Hepatocyte (in vitro differentiated cells): ENCODE results near the gene TTLL10. TPM values are rescaled to one million over a fixed set of nuclear protein-coding genes. Genes with fewer than 3 reads are reported as not detected.

Experiments
- DNase-seq: peaks from one replicate; pipeline ENCODE4 v3.0.0-alpha.2; 2016; ENCODE audit warnings: low spot score
- H2AFZ ChIP-seq: fragments of 200-600 bp; sonication (generic); 2 replicates; pipeline ENCODE4 v1.6.0; 2016; ENCODE audit warnings: antibody characterized with exemption, mild to moderate bottlenecking
- H3K27ac ChIP-seq: fragments of 200-600 bp; sonication (generic); 2 replicates; pipeline ENCODE4 v1.5.1; 2016; ENCODE audit warnings: mild to moderate bottlenecking
- H3K27me3 ChIP-seq: fragments of 200-600 bp; sonication (generic); 2 replicates; pipeline ENCODE4 v1.6.1; 2016
- H3K36me3 ChIP-seq: fragments of 200-600 bp; sonication (generic); replicated peaks from 2 replicates; pipeline ENCODE4 v1.5.1; 2016; ENCODE audit warnings: low read depth; ENCODE audit not compliant: insufficient read depth
- H3K4me1 ChIP-seq: fragments of 200-600 bp; sonication (generic); 2 replicates; pipeline ENCODE4 v1.5.1; 2016; ENCODE audit warnings: mild to moderate bottlenecking, moderate library complexity; ENCODE audit not compliant: insufficient read depth
- H3K4me2 ChIP-seq: fragments of 200-600 bp; sonication (generic); 2 replicates; pipeline ENCODE4 v1.6.0; 2016
- H3K4me3 ChIP-seq: fragments of 200-600 bp; sonication (generic); 2 replicates; pipeline ENCODE4 v1.5.1; 2016; ENCODE audit warnings: mild to moderate bottlenecking
- H3K79me2 ChIP-seq: fragments of 200-600 bp; sonication (generic); 2 replicates; pipeline ENCODE4 v1.6.0; 2017; ENCODE audit warnings: mild to moderate bottlenecking
- H3K9me2 ChIP-seq: fragments of 200-600 bp; sonication (generic); replicated peaks from 2 replicates; pipeline ENCODE4 v1.6.0; 2017; ENCODE audit warnings: mild to moderate bottlenecking; ENCODE audit not compliant: insufficient read depth
- H3K9me3 ChIP-seq: fragments of 200-600 bp; sonication (generic); 2 replicates; pipeline ENCODE4 v1.5.1; 2016; ENCODE audit warnings: low read depth, mild to moderate bottlenecking
- H4K20me1 ChIP-seq: fragments of 200-600 bp; sonication (generic); 2 replicates; pipeline ENCODE4 v1.6.0; 2016; ENCODE audit warnings: mild to moderate bottlenecking; ENCODE audit not compliant: insufficient read depth, poor library complexity, severe bottlenecking
- EZH2 ChIP-seq: fragments of 200-600 bp; sonication (generic); IDR thresholded peaks from 2 replicates; pipeline ENCODE4 v1.6.1; 2016; ENCODE audit warnings: antibody characterized with exemption, mild to moderate bottlenecking, borderline replicate concordance
- EZH2phosphoT487 ChIP-seq: fragments of 200-600 bp; sonication (generic); IDR thresholded peaks from one replicate; pipeline ENCODE4 v1.6.1; 2018; ENCODE audit warnings: antibody characterized with exemption, mild to moderate bottlenecking, low read depth, moderate library complexity; ENCODE audit not compliant: unreplicated experiment, severe bottlenecking
- WGBS: methylation state at CpG from one replicate; pipeline ENCODE4 v1.1.6; 2016; ENCODE audit warnings: low lambda C conversion rate; ENCODE audit errors: missing lambda C conversion rate; 5-methylcytosine and 5-hydroxymethylcytosine counted together
- polyA plus RNA-seq: library from polyadenylated mRNA; unstranded; fragments of >200 nt; fragmentation: Nextera tagmentation; extraction: Ambion mirVana; gene quantifications from 2 replicates; pipeline ENCODE4 v1.2.1, GENCODE V29; 2016
- total RNA-seq: library from RNA; depleted of rRNA; stranded (reverse); fragments of >200 nt; gene quantifications from 2 replicates; pipeline ENCODE4 v1.2.3, GENCODE V29; 2014
- TF ChIP-seq, protein P1 (sequence below): fragments of 200-600 bp; sonication (generic); IDR thresholded peaks from 2 replicates; pipeline ENCODE4 v1.5.1; 2016; ENCODE audit warnings: antibody characterized with exemption, mild to moderate bottlenecking; ENCODE audit not compliant: poor library complexity

The TTLL10 gene
- total and polyA plus RNA-seq, 2 experiments from 2014 or later, result 0.69 TPM; not detected in 1

DNA sequence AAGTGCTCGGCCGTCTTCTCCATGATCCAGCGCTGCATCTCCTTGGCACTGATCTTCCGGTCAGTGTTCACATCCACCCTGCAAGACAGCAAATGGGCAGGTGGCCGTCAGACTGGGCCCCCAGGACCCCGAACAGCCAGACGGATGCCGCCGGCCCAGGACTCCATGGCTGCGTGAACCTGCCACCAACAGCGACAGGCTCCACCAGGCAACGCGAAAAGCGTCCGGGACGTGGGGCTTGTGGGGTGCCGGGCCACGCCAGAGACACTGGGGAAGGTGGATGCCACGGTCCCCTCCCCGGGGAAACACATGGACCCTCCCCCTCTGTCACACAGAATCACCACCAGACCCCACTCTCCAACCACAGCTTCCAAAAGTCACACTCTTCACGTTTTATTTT is 50.2 kb downstream of the TTLL10 start:
- H3K27ac ChIP-seq, result no peak overlapping the region
- H4K20me1 ChIP-seq, result peaks cover 34% of the 10 kb centered on the region
- H3K27me3 ChIP-seq, result no peaks in the 10 kb centered on the region
- H3K4me3 ChIP-seq, result no peak overlapping the region
- no peaks in the 10 kb centered on the region for H3K9me3 ChIP-seq
- peaks cover 40% of the 10 kb centered on the region for H3K79me2 ChIP-seq
- no peak for TF ChIP-seq EZH2phosphoT487
- TF ChIP-seq, protein P1, sequence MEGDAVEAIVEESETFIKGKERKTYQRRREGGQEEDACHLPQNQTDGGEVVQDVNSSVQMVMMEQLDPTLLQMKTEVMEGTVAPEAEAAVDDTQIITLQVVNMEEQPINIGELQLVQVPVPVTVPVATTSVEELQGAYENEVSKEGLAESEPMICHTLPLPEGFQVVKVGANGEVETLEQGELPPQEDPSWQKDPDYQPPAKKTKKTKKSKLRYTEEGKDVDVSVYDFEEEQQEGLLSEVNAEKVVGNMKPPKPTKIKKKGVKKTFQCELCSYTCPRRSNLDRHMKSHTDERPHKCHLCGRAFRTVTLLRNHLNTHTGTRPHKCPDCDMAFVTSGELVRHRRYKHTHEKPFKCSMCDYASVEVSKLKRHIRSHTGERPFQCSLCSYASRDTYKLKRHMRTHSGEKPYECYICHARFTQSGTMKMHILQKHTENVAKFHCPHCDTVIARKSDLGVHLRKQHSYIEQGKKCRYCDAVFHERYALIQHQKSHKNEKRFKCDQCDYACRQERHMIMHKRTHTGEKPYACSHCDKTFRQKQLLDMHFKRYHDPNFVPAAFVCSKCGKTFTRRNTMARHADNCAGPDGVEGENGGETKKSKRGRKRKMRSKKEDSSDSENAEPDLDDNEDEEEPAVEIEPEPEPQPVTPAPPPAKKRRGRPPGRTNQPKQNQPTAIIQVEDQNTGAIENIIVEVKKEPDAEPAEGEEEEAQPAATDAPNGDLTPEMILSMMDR, result no peak
- TF ChIP-seq EZH2, result no peak
- no peak for DNase-seq
- H3K36me3 ChIP-seq, result no peaks in the 10 kb centered on the region
- no peak overlapping the region for H3K4me2 ChIP-seq
- no peak overlapping the region for H2AFZ ChIP-seq
- H3K9me2 ChIP-seq, result no peaks in the 10 kb centered on the region
- WGBS, result 99% methylated on average over 17 of the region's 21 CpGs
- no peaks in the 10 kb centered on the region for H3K4me1 ChIP-seq

GRCh38 chr1:1225238-1225845 is 51.7 kb downstream of the TTLL10 start:
- H3K27ac ChIP-seq, result no peak overlapping the region
- H3K36me3 ChIP-seq, result no peaks in the 10 kb centered on the region
- TF ChIP-seq EZH2 (no peak), EZH2phosphoT487 (no peak)
- TF ChIP-seq, protein P1, result no peak
- H2AFZ ChIP-seq, result no peak overlapping the region
- H3K27me3 ChIP-seq, result no peaks in the 10 kb centered on the region
- no peak overlapping the region for H3K4me2 ChIP-seq
- no peaks in the 10 kb centered on the region for H3K9me3 ChIP-seq
- H4K20me1 ChIP-seq, result peaks cover 41% of the 10 kb centered on the region
- peaks cover 54% of the 10 kb centered on the region for H3K79me2 ChIP-seq
- DNase-seq, result no peak
- 98% methylated on average over 32 of the region's 34 CpGs for WGBS
- no peaks in the 10 kb centered on the region for H3K9me2 ChIP-seq
- H3K4me3 ChIP-seq, result no peak overlapping the region
- peaks cover 9% of the 10 kb centered on the region for H3K4me1 ChIP-seq

DNA sequence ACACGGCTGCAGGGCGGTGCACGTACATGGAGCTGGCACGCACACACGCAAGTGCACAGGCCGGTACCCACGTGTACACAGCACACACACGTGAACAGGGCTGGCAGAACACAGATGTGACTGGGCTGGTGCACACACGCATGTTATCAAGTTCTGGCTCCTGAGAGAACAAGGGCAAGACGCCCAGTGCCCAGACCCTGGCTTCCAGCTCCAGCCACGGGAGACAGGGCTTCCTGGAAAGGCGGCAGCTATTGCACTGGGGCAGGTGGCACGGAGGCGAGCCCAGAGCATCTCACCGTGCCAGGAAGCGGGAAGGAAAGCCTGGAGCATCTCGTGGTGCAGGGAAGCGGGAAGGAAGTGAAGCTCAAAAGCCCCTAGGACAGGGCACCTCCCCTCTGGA is 52.2 kb downstream of the TTLL10 start:
- TF ChIP-seq, protein P1, result no peak
- no peak for TF ChIP-seq EZH2phosphoT487
- TF ChIP-seq EZH2, result no peak
- H3K27me3 ChIP-seq, result no peaks in the 10 kb centered on the region
- peaks cover 12% of the 10 kb centered on the region for H3K4me1 ChIP-seq
- no peak overlapping the region for H3K4me2 ChIP-seq
- no peak overlapping the region for H3K27ac ChIP-seq
- H3K36me3 ChIP-seq, result no peaks in the 10 kb centered on the region
- no peaks in the 10 kb centered on the region for H3K9me3 ChIP-seq
- H3K9me2 ChIP-seq, result no peaks in the 10 kb centered on the region
- WGBS, result 98% methylated on average over 17 of the region's 18 CpGs
- no peak overlapping the region for H2AFZ ChIP-seq
- no peak overlapping the region for H3K4me3 ChIP-seq
- peaks cover 58% of the 10 kb centered on the region for H3K79me2 ChIP-seq
- H4K20me1 ChIP-seq, result peaks cover 44% of the 10 kb centered on the region
- DNase-seq, result no peak
